ENCODE results near the gene NDUFC1.

The NDUFC1 gene

GRCh38 chr4:139247241-139247640 lies 55.0 kb downstream of the NDUFC1 start:
- no peaks in the 10 kb centered on the region for H3K36me3 ChIP-seq (ENCODE audit: control insufficient read depth, insufficient read depth, low read length)
- H3K4me3 ChIP-seq (ENCODE audit: extremely low read depth, insufficient read depth, low read length, poor library complexity, severe bottlenecking) = no peak overlapping the region
- no peaks in the 10 kb centered on the region for H3K9me3 ChIP-seq (ENCODE audit: control insufficient read depth, low read length)
- H3K27ac ChIP-seq (ENCODE audit: low read depth, low read length, severe bottlenecking) = no peak overlapping the region
- H3K4me1 ChIP-seq (ENCODE audit: control insufficient read depth, insufficient read depth, low read length, poor library complexity, severe bottlenecking) = peaks cover 17% of the 10 kb centered on the region

- WGBS, 2 experiments (ENCODE audit: insufficient coverage in 2 of 2) = 80 to 89% methylated on average over 1 to 3 of the region's 3 CpGs
- Histone ChIP-seq H3K36me3 (ENCODE audit: control insufficient read depth, insufficient read depth, low read length) (no peaks in the 10 kb centered on the region), H3K4me3 (ENCODE audit: extremely low read depth, insufficient read depth, low read length, poor library complexity, severe bottlenecking) (no peak overlapping the region), H3K9me3 (ENCODE audit: control insufficient read depth, low read length) (no peaks in the 10 kb centered on the region), H3K4me1 (ENCODE audit: control insufficient read depth, insufficient read depth, low read length, poor library complexity, severe bottlenecking) (peaks cover 17% of the 10 kb centered on the region), H3K27ac (ENCODE audit: low read depth, low read length, severe bottlenecking) (no peak overlapping the region)
Measured at GRCh38 chr4:139246166-139246565, 56.1 kb downstream of the NDUFC1 start.

- no CpG with 5 or more reads among the region's 1 CpG for WGBS, 2 experiments (ENCODE audit: insufficient coverage in 2 of 2)
- no peaks in the 10 kb centered on the region for H3K9me3 ChIP-seq (ENCODE audit: control insufficient read depth, low read length)
- no peaks in the 10 kb centered on the region for H3K36me3 ChIP-seq (ENCODE audit: control insufficient read depth, insufficient read depth, low read length)
- H3K4me3 ChIP-seq (ENCODE audit: extremely low read depth, insufficient read depth, low read length, poor library complexity, severe bottlenecking) = no peak overlapping the region
- H3K27ac ChIP-seq (ENCODE audit: low read depth, low read length, severe bottlenecking) = no peak overlapping the region
- peaks cover 17% of the 10 kb centered on the region for H3K4me1 ChIP-seq (ENCODE audit: control insufficient read depth, insufficient read depth, low read length, poor library complexity, severe bottlenecking)
Measured at GRCh38 chr4:139245590-139245989, 56.7 kb downstream of the NDUFC1 start.

GRCh38 chr4:139243448-139244365 lies 58.6 kb downstream of the NDUFC1 start:
- Histone ChIP-seq H3K36me3 (ENCODE audit: control insufficient read depth, insufficient read depth, low read length) (no peaks in the 10 kb centered on the region), H3K4me3 (ENCODE audit: extremely low read depth, insufficient read depth, low read length, poor library complexity, severe bottlenecking) (no peak overlapping the region), H3K9me3 (ENCODE audit: control insufficient read depth, low read length) (no peaks in the 10 kb centered on the region), H3K27ac (ENCODE audit: low read depth, low read length, severe bottlenecking) (peak overlapping the region; percentile 10), H3K4me1 (ENCODE audit: control insufficient read depth, insufficient read depth, low read length, poor library complexity, severe bottlenecking) (peaks cover 17% of the 10 kb centered on the region)
- 86 to 91% methylated on average over 6 to 9 of the region's 12 CpGs for WGBS, 2 experiments (ENCODE audit: insufficient coverage in 2 of 2)

DNA sequence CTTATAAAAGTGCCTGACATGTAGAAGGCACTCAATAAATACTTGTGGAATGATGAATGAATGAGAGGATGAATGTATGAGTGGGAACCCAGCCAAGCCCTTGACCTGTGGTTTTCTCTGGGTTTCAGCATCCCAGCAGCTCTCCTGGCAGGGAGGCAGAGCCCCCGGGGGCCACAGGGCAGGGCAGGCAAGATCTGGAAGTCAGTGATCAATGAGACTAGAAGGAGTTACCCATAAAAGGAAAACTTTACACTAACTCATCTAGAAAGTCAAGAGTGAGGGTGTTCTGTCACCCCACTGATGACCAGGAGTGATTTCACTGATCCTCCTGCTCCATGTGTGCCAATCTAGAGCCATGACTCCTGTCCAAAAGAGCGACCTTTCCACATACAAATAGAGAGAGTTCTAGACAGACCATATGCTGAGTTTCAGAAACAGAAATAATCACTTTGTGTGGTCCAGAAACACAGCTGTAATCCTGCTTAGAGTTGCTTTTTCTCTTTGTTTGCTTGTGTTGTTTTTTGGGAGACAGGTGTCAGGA lies 59.7 kb downstream of the NDUFC1 start:
- H3K9me3 ChIP-seq (ENCODE audit: control insufficient read depth, low read length) = no peaks in the 10 kb centered on the region
- 100% methylated on average over 1 of the region's 2 CpGs; no CpG with 5 or more reads in 1 of the 2 experiments for WGBS, 2 experiments (ENCODE audit: insufficient coverage in 2 of 2)
- peaks cover 17% of the 10 kb centered on the region for H3K4me1 ChIP-seq (ENCODE audit: control insufficient read depth, insufficient read depth, low read length, poor library complexity, severe bottlenecking)
- H3K4me3 ChIP-seq (ENCODE audit: extremely low read depth, insufficient read depth, low read length, poor library complexity, severe bottlenecking) = no peak overlapping the region
- no peaks in the 10 kb centered on the region for H3K36me3 ChIP-seq (ENCODE audit: control insufficient read depth, insufficient read depth, low read length)
- H3K27ac ChIP-seq (ENCODE audit: low read depth, low read length, severe bottlenecking) = no peak overlapping the region

DNA sequence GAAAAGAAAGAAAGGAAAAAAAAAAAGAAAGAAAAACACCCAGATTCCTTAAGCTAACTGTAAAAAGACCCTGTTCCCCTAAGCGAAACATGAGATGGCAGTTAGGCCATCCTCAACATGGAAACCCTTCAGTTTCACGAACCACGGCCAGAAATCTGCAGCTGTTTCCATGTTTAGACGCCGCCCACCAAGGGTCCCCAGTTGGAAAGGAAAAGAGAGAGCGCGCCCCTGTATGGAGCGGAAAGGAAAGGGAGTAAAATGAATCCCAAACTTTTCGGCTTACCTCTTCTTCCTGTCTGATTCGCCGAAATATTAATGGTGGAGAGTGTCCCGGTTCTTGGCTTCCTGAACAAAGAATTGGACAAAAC lies 60.5 kb downstream of the NDUFC1 start:
- Histone ChIP-seq H3K27ac (ENCODE audit: low read depth, low read length, severe bottlenecking) (no peak overlapping the region), H3K4me1 (ENCODE audit: control insufficient read depth, insufficient read depth, low read length, poor library complexity, severe bottlenecking) (peaks cover 17% of the 10 kb centered on the region)
- WGBS, 2 experiments (ENCODE audit: insufficient coverage in 2 of 2) = 86 to 93% methylated on average over 11 to 12 of the region's 12 CpGs

DNA sequence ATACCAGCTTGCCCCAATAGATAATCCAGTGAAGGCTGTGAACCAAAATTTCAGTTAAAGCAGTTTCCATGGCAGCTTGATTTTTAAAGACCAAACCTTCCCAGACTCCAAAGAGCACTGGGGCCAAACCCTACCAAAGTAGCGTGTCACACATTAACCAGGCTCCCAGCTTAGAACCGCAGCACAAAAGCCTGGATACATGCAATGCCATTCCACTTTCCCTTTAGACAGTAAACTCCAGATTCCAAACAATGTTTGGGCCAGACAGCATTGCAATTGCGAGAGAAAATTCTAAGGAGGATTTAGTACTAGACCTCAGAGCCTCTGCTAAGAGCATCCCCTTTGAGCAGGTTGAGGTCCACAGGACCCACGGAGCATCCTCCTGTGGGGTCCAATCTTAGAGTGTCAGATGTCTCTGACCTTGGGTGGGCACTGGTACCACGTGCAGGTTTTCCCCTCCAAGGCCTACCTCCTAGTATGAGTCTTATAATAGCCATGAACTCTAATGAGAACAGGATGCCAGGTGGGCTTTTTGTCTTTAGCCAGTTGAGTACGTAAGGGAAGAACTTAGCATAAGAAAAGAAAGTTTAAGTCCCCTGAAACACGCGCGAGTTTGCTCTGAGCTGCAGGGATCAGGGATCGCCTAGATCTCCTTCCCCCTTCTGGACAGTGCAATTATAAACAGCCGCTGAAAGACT lies 61.0 kb downstream of the NDUFC1 start:
- 68 to 75% methylated on average over 7 of the region's 11 CpGs for WGBS, 2 experiments (ENCODE audit: insufficient coverage in 2 of 2)
- Histone ChIP-seq H3K27ac (ENCODE audit: low read depth, low read length, severe bottlenecking) (no peak overlapping the region), H3K4me1 (ENCODE audit: control insufficient read depth, insufficient read depth, low read length, poor library complexity, severe bottlenecking) (peaks cover 14% of the 10 kb centered on the region), H3K4me3 (ENCODE audit: extremely low read depth, insufficient read depth, low read length, poor library complexity, severe bottlenecking) (no peak overlapping the region), H3K9me3 (ENCODE audit: control insufficient read depth, low read length) (no peaks in the 10 kb centered on the region), H3K36me3 (ENCODE audit: control insufficient read depth, insufficient read depth, low read length) (no peaks in the 10 kb centered on the region)

More for the DNA sequence above, 60.5 kb downstream of the NDUFC1 start:
- H3K9me3 ChIP-seq (ENCODE audit: control insufficient read depth, low read length) = no peaks in the 10 kb centered on the region
- H3K4me3 ChIP-seq (ENCODE audit: extremely low read depth, insufficient read depth, low read length, poor library complexity, severe bottlenecking) = no peak overlapping the region
- no peaks in the 10 kb centered on the region for H3K36me3 ChIP-seq (ENCODE audit: control insufficient read depth, insufficient read depth, low read length)
